Neuron (in vitro differentiated cells): ENCODE results near the gene TCL1A.
"Not testable (repeated sequence)": the region's sequence is repeated elsewhere in the genome, so short reads cannot be mapped to it uniquely, and the experiment has no call there.

Experiments
- H2AFZ ChIP-seq: one replicate; pipeline ENCODE4 v1.6.1; 2013; ENCODE audit warnings: low read depth, mild to moderate bottlenecking, inconsistent platforms, low read length, moderate library complexity
- H3K27me3 ChIP-seq: one replicate; pipeline ENCODE4 v1.6.1; 2013; ENCODE audit warnings: low read length; ENCODE audit not compliant: insufficient read depth
- H3K36me3 ChIP-seq: one replicate; pipeline ENCODE4 v1.6.1; 2013; ENCODE audit warnings: low read length; ENCODE audit not compliant: insufficient read depth
- H3K4me1 ChIP-seq: one replicate; pipeline ENCODE4 v1.6.1; 2013; ENCODE audit warnings: low read length; ENCODE audit not compliant: insufficient read depth
- H3K4me3 ChIP-seq: 2 replicates; pipeline ENCODE4 v1.5.1; 2013; ENCODE audit warnings: mild to moderate bottlenecking, low read length, moderate library complexity
- H3K9me3 ChIP-seq: one replicate; pipeline ENCODE4 v1.6.1; 2013; ENCODE audit warnings: low read length

TCL1A gene

DNA sequence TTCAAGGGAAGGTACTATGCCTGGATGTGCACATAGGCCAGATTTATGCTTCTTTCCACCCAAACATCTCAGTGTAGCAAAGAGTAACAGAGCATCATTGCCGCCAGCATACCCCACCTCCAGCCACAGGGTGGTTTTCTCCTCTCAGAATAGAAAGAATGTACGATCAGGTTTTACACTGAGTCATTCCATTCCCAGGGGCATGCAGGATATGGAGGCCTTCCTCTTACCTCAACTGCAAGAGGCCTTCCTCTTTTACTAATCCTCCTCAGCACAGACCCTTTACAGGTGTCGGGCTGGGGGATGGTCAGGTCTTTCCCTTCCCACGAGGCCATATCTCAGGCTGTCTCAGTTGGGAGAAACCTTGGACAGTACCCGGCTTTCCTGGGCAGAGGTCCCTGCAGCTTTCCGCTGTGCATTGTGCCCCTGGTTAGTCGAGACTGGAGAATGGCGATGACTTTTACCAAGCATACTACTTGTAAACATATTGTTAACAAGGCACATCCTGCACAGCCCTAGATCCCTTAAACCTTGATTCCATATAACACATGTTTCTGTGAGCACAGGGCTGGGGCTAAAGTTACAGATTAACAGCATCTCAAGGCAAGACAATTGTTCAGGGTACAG is 15.6 kb upstream of the TCL1A start:
- not testable (repeated sequence) for H3K4me1 ChIP-seq, H3K9me3 ChIP-seq, H3K36me3 ChIP-seq, H3K4me3 ChIP-seq, H3K27me3 ChIP-seq, H2AFZ ChIP-seq

DNA sequence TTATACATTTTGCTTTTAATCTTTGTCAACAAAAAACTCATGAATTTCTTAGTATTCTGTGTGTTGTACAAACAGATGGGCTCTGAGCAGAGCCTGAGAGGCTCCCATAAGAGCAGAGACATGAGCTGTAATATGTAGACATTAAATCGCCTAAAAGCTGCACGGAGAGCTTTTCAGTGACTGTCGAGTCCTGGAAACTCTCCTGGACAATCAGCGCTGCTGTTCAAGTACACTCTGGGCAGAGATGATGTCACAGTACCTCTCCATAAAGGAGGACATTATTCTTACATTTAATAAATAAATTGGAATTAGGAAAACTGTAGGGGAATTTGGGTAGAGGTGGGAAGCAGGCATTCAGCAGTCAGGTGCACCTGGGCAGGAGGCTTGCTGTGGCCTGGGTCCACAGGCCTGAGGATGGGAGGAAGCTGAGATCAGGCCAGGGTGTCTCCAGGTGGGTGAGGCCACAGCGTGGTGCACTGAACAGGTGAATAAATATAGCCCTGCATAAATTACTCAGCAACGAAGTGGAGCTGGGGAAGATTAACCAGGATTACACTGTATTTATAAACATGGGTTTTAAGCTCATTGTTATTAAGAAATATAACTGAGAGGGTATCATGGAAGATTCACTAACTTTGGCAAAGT is 13.3 kb upstream of the TCL1A start:
- no peak overlapping the region for H2AFZ ChIP-seq
- H3K4me1 ChIP-seq = no peaks in the 10 kb centered on the region
- H3K36me3 ChIP-seq = no peaks in the 10 kb centered on the region
- H3K4me3 ChIP-seq = no peak overlapping the region
- H3K9me3 ChIP-seq = no peaks in the 10 kb centered on the region
- H3K27me3 ChIP-seq = no peaks in the 10 kb centered on the region

DNA sequence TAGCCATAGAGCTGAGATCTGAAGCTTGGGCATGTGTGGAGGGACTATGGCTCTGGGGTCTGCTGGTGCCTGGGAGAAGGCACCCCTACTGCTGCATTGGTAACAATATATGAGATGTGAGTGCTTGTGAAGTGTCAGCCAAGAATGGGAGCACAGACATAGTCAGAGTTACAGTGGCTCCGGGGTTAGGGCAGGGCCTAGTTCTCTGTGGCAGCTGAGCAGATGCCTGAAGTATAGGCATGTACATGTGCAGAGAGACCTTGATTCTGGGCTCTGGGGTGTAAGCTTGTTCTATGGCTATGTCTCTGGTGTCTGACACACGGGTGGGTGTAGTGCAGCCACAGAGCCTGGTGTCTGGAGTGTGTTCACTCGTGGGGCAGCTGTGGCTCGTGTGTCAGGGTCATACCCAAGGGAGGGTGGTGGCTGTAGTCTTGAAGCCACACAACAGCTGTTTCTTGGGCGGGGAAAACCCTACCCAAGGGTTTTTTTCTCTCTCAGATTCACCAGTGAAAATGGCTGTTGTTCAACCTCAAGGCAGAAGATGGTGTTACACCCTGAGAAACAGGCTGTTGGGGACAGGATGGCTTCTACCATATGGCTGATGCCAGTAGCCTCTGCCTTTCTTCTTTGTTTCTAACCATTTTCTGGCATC is 11.9 kb upstream of the TCL1A start:
- no peaks in the 10 kb centered on the region for H3K27me3 ChIP-seq
- no peak overlapping the region for H3K4me3 ChIP-seq
- H3K4me1 ChIP-seq = no peaks in the 10 kb centered on the region

DNA sequence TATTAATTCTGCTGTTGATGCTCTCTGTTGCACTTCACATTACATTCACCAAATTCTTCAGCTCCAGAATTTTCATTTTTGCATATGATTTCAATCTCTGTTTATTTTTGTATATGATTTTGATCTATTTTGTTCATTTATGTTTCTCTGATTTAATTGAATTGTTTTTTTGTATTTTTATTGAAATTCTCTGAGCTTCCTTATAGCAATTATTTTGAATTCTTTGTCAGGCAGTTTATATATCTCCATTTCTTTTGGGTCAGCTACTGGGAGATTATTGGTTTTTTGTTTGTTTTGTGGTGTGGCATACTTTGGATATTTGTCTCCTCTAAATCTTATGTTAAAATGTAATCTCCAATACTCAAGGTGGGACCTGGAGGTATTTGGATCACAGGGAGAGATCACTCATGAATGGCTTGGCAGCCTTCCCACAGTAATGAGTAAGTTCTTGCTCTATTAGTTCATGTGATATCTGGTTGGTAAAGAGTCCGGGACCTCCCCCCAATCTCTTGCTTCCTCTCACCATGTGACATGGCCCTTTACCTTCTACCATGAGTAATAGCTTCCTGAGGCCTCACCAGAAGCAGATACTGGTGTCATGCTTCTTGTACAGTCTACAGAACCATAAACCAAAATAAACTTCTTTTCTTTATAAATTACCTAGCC is 8.7 kb upstream of the TCL1A start:
- Histone ChIP-seq H3K27me3 (no peaks in the 10 kb centered on the region), H3K4me1 (no peaks in the 10 kb centered on the region), H3K9me3 (no peaks in the 10 kb centered on the region), H3K36me3 (no peaks in the 10 kb centered on the region), H3K4me3 (no peak overlapping the region), H2AFZ (no peak overlapping the region)

More for the DNA sequence above, 11.9 kb upstream of the TCL1A start:
- no peak overlapping the region for H2AFZ ChIP-seq
- H3K9me3 ChIP-seq = no peaks in the 10 kb centered on the region
- no peaks in the 10 kb centered on the region for H3K36me3 ChIP-seq

DNA sequence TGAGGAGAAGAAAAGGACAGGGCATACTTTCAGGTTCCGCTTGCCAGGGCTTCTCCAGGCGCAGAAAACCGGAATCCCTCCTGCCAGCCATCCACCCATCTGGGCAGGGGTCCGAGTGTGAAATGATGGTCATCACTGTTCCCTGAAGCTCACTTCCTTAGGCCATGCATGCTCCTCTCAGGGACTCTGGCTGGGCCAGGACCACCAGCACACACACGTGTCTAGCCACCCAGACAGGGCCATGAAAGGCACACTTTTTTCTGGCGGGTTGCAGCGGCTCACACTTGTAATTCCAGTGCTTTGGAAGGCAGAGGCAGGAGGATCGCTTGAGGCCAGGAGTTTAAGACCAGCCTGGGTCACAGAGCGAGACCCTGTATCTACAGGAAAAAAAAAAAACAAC is 1.5 kb downstream of the TCL1A start:
- Histone ChIP-seq H3K4me1 (no peaks in the 10 kb centered on the region), H3K27me3 (peaks cover 3% of the 10 kb centered on the region), H3K36me3 (no peaks in the 10 kb centered on the region), H3K9me3 (no peaks in the 10 kb centered on the region), H2AFZ (no peak overlapping the region), H3K4me3 (no peak overlapping the region)

DNA sequence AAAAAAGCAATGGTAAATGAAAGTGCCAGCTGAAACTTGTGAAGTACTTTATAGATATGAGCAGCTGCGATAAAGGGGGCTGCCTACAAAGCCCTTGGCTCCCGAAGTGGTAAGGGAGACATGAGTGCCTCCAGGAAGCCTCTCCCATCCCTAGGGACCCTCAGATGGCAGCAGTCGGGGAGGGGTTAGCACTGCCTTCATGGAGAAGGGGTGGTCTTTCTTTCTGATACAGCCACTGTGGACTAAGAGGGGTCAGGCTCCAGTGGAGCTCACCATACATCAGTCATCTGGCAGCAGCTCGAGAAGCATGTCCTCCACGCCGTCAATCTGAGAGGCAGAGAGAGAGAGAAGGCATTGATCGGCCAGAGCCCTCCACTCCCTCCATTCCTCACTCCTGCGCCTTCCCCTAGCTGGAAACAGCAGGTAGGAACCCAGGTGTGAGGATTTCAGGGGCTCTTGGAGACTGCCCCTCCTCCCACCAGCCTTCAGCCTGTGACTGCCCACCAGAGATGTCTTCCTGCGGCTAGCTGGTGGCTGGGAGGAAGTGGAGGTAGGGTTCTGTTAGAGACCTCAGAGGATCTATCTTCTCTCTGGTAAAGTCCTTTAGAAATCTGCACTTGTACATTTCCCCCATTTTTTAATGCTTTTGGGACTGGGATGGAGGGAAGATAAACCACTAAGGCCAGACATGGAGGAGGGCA is 2.3 kb downstream of the TCL1A start:
- H3K9me3 ChIP-seq = no peaks in the 10 kb centered on the region
- no peaks in the 10 kb centered on the region for H3K4me1 ChIP-seq
- H3K36me3 ChIP-seq = no peaks in the 10 kb centered on the region
- H3K27me3 ChIP-seq = peaks cover 3% of the 10 kb centered on the region
- no peak overlapping the region for H2AFZ ChIP-seq
- H3K4me3 ChIP-seq = no peak overlapping the region

DNA sequence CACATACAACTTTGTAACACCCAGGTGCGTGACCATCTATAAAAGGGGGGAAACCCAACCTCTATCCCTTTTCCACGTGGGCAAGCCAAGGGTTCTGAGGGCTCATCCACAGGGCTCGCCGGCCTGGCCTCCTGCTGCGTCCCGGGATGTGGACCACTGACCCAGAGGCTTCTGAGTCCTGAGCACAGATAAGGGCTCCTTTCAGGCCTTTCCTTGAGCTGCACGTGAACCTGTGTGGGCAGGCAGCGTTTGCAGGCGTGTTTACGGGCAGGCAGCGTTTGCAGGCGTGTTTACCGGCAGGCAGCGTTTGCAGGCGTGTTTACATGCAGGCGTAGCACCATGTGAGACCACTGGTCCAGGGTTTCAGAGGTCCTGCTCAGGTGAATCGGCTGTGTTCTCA is 3.8 kb downstream of the TCL1A start:
- Histone ChIP-seq H3K27me3 (peaks cover 3% of the 10 kb centered on the region), H2AFZ (no peak overlapping the region), H3K4me3 (no peak overlapping the region), H3K4me1 (no peaks in the 10 kb centered on the region), H3K36me3 (no peaks in the 10 kb centered on the region), H3K9me3 (no peaks in the 10 kb centered on the region)

DNA sequence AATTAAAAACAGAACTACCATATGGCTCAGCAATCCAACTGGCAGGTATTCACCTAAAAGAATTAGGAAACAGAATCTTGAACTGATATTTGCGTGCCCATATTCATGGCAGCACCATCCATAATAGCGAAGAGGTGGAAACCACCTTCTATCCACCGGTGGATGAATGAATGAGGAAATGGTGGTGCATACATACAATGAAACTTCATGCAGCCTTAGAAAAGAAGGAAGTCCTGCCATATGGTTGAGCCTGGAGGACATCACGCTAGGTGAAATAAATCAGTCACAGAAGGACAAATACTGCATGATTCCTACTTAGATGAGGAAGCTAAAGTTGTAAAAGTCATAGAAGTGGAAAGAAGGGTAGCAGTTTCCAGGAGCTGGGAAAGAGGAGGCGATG is 6.6 kb downstream of the TCL1A start:
- Histone ChIP-seq H2AFZ (no peak overlapping the region), H3K27me3 (peaks cover 3% of the 10 kb centered on the region), H3K36me3 (no peaks in the 10 kb centered on the region), H3K4me1 (no peaks in the 10 kb centered on the region), H3K4me3 (no peak overlapping the region), H3K9me3 (no peaks in the 10 kb centered on the region)

DNA sequence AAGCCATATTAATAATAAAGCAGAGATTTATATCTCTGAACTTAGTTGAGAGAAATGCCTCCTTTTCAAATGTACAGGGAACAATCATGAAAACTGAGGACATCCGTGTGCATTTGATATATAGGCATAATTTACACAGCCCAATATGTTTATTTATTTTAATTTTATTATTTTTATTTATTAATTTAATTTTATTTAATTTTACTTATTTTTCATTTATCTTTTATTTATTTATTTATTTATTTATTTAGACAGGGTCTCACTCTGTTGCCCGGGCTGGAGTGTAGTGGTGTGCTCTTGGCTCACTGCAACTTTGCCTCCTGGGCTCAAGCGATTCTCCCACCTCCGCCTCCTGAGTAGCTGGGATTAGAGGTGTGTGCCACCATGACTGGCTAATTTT is 8.4 kb downstream of the TCL1A start:
- H3K4me3 ChIP-seq = no peak overlapping the region
- no peak overlapping the region for H2AFZ ChIP-seq

DNA sequence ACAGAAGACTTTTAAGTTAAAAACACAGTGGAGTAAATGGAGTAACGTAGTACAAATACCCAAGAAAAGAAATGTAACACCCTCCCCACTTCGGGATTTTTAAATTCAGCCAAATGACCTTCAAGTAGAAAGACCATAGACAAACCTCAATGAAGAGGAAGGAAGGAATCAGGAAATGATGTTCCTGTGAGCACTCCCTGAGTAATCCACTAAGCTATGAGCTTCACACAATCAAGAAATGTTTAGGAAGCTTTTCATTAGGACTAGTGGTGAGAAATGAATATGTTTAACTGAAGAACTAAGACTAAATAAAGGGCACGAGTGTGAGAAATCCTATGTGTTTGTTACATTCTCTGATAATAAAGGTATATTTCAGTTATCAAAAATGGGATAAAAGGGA is 10.1 kb downstream of the TCL1A start:
- peaks cover 16% of the 10 kb centered on the region for H3K27me3 ChIP-seq
- H3K36me3 ChIP-seq = no peaks in the 10 kb centered on the region
- no peak overlapping the region for H3K4me3 ChIP-seq
- H3K4me1 ChIP-seq = no peaks in the 10 kb centered on the region
- H3K9me3 ChIP-seq = no peaks in the 10 kb centered on the region
- no peak overlapping the region for H2AFZ ChIP-seq

More for the DNA sequence above, 8.4 kb downstream of the TCL1A start:
- H3K9me3 ChIP-seq = no peaks in the 10 kb centered on the region
- peaks cover 6% of the 10 kb centered on the region for H3K27me3 ChIP-seq
- no peaks in the 10 kb centered on the region for H3K4me1 ChIP-seq
- no peaks in the 10 kb centered on the region for H3K36me3 ChIP-seq

DNA sequence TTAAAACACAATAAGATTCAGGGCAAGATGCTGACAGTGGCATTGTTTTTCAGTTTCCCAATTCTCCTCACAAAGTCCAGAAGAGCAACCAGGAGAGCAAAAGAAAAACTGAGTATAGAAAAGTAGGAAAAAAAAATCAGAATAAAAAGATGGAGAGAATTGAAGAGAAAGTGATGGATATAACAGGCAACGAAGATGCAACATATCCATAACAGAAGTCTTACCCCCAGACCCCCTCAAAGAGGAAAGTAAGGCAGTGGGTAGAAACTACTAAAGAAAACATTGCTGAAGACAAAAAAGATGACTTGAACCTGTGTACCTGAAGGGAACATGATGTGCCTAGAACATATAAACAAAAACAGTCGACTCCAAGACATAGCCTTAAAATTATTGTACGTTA is 10.6 kb downstream of the TCL1A start:
- no peak overlapping the region for H2AFZ ChIP-seq
- H3K4me3 ChIP-seq = no peak overlapping the region
- H3K36me3 ChIP-seq = no peaks in the 10 kb centered on the region
- peaks cover 16% of the 10 kb centered on the region for H3K27me3 ChIP-seq
- no peaks in the 10 kb centered on the region for H3K9me3 ChIP-seq
- no peaks in the 10 kb centered on the region for H3K4me1 ChIP-seq

DNA sequence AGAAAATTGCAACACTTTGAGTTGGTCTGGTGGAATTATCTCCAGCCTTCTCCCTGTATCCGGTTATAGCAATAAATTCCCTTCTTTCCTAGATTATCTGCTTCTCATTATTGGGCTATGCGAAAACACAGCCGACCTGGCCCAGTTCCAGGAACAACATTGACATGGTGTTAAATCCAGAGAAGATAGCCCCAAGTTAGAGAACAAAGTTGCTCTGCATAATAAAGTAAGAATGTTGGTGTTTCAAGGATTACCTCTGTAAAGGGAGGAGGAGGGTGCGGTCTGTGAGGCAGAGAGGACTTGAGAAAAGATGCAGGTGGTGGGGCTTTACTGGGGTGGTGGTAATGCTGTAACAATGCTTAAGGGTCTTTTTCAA is 12.1 kb downstream of the TCL1A start:
- H3K4me3 ChIP-seq = no peak overlapping the region
- no peak overlapping the region for H2AFZ ChIP-seq
- no peaks in the 10 kb centered on the region for H3K4me1 ChIP-seq
- H3K27me3 ChIP-seq = peaks cover 16% of the 10 kb centered on the region
- H3K9me3 ChIP-seq = no peaks in the 10 kb centered on the region
- no peaks in the 10 kb centered on the region for H3K36me3 ChIP-seq
